DMS79 (cell line): Measurements from ENCODE around the gene IMMP2L.
"Not testable (repeated sequence)": the region's sequence is repeated elsewhere in the genome, so short reads cannot be mapped to it uniquely, and the experiment has no call there.

ENCODE experiments used
- DNase-seq: peaks from one replicate; lab custom pipeline; 2025; lab: John Stamatoyannopoulos, UW

The IMMP2L gene

GRCh38 chr7:111329367-111330234 lies 232.7 kb downstream of the IMMP2L start:
- DNase-seq: no peak

- no peak for DNase-seq
Measured at GRCh38 chr7:111328487-111328886, 233.8 kb downstream of the IMMP2L start.

- DNase-seq: no peak
Measured at GRCh38 chr7:111324776-111325175, 237.5 kb downstream of the IMMP2L start.

- DNase-seq: no peak
Measured at GRCh38 chr7:111324228-111324627, 238.1 kb downstream of the IMMP2L start.

- not testable (repeated sequence) for DNase-seq
Measured at GRCh38 chr7:111323670-111324069, 238.6 kb downstream of the IMMP2L start.

GRCh38 chr7:111320133-111320532 lies 242.2 kb downstream of the IMMP2L start:
- DNase-seq: no peak

GRCh38 chr7:111312966-111313365 lies 249.3 kb downstream of the IMMP2L start:
- DNase-seq: no peak

GRCh38 chr7:111308691-111309090 lies 253.6 kb downstream of the IMMP2L start:
- DNase-seq: no peak

GRCh38 chr7:111301891-111302290 lies 260.4 kb downstream of the IMMP2L start:
- DNase-seq: no peak

- DNase-seq: no peak
Measured at GRCh38 chr7:111294494-111294893, 267.8 kb downstream of the IMMP2L start.

- DNase-seq: peak; percentile 19
Measured at GRCh38 chr7:111292026-111292470, 270.2 kb downstream of the IMMP2L start.

GRCh38 chr7:111290982-111291381 lies 271.3 kb downstream of the IMMP2L start:
- no peak for DNase-seq

GRCh38 chr7:111290419-111290818 lies 271.9 kb downstream of the IMMP2L start:
- DNase-seq: no peak

- DNase-seq: not testable (repeated sequence)
Measured at GRCh38 chr7:111288441-111288840, 273.9 kb downstream of the IMMP2L start.

- DNase-seq: no peak
Measured at GRCh38 chr7:111282626-111283025, 279.7 kb downstream of the IMMP2L start.

- no peak for DNase-seq
Measured at GRCh38 chr7:111274857-111275256, 287.4 kb downstream of the IMMP2L start.

- DNase-seq: no peak
Measured at GRCh38 chr7:111272092-111272491, 290.2 kb downstream of the IMMP2L start.

- not testable (repeated sequence) for DNase-seq
Measured at GRCh38 chr7:111270794-111271193, 291.5 kb downstream of the IMMP2L start.

- DNase-seq: no peak
Measured at GRCh38 chr7:111268941-111269340, 293.4 kb downstream of the IMMP2L start.

GRCh38 chr7:111266613-111267012 lies 295.7 kb downstream of the IMMP2L start:
- DNase-seq: no peak

- no peak for DNase-seq
Measured at GRCh38 chr7:111265394-111265793, 296.9 kb downstream of the IMMP2L start.

GRCh38 chr7:111264981-111265380 lies 297.3 kb downstream of the IMMP2L start:
- no peak for DNase-seq

- DNase-seq: no peak
Measured at GRCh38 chr7:111264111-111264868, 298.0 kb downstream of the IMMP2L start.
